ENCODE results near the gene GATA3.

The GATA3 gene

DNA sequence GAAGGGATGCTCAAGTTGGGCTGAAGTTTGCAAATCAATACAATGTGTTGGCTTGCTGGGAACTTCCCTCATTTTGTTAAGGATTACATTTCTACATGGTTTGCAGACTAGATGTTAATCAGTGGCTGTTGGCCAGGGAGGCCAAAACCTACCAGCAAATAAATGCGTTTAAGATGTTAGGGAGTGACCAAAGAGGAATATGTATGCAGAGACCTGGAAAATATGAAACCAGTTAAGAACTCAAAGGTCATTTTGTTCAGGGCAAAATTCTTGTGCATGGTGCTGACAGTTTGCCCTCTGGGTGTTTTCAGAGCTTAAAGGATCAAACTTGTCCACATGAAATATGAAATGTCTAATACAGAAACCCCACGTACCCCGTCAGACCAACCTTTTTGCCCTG is 30.3 kb downstream of the GATA3 start:
- no peak for TF ChIP-seq ZFX (IDR thresholded peaks at IDR 0.05)
- TF ChIP-seq, protein P1, sequence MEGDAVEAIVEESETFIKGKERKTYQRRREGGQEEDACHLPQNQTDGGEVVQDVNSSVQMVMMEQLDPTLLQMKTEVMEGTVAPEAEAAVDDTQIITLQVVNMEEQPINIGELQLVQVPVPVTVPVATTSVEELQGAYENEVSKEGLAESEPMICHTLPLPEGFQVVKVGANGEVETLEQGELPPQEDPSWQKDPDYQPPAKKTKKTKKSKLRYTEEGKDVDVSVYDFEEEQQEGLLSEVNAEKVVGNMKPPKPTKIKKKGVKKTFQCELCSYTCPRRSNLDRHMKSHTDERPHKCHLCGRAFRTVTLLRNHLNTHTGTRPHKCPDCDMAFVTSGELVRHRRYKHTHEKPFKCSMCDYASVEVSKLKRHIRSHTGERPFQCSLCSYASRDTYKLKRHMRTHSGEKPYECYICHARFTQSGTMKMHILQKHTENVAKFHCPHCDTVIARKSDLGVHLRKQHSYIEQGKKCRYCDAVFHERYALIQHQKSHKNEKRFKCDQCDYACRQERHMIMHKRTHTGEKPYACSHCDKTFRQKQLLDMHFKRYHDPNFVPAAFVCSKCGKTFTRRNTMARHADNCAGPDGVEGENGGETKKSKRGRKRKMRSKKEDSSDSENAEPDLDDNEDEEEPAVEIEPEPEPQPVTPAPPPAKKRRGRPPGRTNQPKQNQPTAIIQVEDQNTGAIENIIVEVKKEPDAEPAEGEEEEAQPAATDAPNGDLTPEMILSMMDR (conservative IDR thresholded peaks at IDR 0.05) = no peak
- no peak overlapping the region for H3K27ac ChIP-seq

DNA sequence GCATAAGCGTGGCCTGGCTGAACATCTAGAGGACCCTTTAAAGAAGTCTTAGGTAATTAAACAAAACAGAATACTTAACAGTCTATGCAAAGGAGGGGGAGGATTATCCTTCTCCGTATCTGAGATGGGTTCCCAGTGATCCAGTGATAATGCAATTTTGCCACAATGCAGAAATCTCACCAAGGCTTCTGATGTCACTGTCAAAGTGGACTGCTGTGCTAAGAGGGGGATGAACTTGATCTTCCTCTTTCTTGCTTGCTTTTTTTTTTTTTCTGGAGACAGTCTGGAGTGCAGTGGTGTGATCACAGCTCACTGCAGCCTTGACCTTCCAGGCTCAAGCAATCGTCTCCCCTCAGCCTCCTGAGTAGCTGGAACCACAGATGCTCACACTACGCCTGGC is 30.8 kb downstream of the GATA3 start:
- TF ChIP-seq ZFX (IDR thresholded peaks at IDR 0.05) = no peak
- TF ChIP-seq, protein P1 (conservative IDR thresholded peaks at IDR 0.05) = no peak
- H3K27ac ChIP-seq = no peak overlapping the region

DNA sequence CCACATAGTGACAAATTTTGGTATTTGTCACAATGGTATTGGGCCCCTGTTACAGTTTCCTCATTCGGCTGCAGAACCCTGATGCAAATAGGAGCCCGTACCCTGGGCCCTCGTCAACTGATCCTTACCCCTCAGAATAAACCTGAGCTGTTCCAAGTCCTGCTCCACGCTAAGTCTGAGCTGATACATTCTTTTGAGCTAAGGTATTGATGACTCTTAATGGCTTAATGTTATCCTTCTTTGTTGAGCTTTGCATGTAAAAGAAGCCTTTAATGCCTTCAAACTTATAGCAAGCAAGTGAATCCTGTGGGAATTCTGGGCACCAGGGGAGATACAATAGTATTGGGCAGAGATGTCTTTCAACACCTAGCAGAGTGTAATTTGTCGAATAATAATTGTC is 31.8 kb downstream of the GATA3 start:
- H3K27ac ChIP-seq = no peak overlapping the region
- no peak for TF ChIP-seq ZFX (IDR thresholded peaks at IDR 0.05)
- TF ChIP-seq, protein P1 (conservative IDR thresholded peaks at IDR 0.05) = no peak

DNA sequence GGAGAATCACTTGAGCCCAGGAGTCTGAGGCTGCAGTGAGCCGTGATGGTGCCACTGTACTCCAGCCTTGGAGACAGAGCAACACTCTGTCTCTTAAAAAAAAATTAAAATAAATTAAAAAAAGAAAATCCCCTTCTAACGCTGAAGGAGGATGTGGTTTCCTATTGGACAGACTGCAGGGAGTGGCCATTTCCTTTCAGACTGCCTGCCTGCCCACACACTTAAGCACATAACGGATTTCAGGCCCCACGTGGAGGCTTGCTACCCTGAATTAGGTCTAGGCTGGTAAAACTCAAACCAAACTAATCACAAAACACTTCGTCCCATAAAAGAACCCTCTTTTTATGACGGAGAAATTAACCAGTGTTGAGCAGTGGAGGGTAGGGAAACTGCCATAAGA is 34.0 kb downstream of the GATA3 start:
- H3K27ac ChIP-seq = no peak overlapping the region
- no peak for TF ChIP-seq ZFX (IDR thresholded peaks at IDR 0.05)
- TF ChIP-seq, protein P1 (conservative IDR thresholded peaks at IDR 0.05) = no peak

DNA sequence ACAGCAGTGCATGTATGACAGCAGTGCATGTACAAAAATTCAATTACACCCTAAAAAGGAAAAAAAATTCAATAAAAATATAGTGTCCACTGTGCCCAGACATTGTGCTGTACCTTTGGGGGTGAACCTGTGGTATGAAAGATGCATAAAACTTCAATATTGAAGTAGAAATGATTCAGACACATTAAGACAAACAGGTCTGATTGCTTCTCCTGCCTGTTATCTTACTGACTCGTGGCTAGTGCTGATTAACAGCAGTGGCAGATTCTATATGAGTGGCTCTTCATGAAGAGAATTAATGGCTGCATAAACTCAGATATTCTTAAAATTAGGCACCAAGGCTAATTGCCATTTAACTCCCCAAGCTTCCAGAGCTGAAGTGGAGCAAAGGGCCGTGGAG is 37.9 kb downstream of the GATA3 start:
- TF ChIP-seq, protein P1 (conservative IDR thresholded peaks at IDR 0.05) = no peak
- TF ChIP-seq ZFX (IDR thresholded peaks at IDR 0.05) = no peak
- H3K27ac ChIP-seq = no peak overlapping the region

DNA sequence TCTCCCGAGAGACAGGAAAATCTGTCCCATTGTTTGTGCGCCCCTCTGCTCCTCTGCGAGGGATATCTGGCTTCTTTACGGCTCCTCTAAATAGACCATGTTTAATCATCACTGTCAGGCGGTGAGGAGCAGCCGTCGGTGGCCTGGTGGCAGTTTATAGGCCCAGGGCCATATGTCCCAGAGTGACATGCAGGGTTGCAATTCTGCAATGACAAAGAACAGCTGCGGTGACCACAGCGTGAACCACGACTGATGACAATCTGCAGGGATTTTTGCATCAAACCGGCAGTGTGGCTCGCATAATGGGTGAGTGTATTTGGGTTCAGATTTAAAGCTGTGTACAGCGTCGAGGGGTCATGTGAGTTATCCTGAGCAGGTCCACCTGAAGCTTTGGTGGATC is 41.5 kb downstream of the GATA3 start:
- no peak for TF ChIP-seq ZFX (IDR thresholded peaks at IDR 0.05)
- TF ChIP-seq, protein P1 (conservative IDR thresholded peaks at IDR 0.05) = no peak
- no peak overlapping the region for H3K27ac ChIP-seq

DNA sequence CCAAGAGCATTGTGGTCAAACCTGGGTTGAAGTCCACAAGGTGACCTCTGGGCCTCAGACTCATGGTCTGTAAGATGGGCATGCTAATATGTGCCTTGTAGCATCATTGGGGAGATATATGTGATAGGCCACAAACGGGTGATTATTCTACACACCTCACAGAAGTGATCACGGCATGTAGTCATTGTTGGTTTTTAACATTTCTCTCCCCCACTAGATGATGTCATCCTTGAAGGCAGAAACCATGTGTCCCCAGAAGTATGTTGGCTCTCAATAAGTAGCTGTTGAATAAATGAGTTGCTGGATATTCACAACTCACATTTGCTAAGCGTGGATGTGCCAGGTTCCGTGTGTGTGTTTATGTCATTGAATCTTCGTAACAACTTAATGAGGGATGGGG is 42.4 kb downstream of the GATA3 start:
- TF ChIP-seq, protein P1 (conservative IDR thresholded peaks at IDR 0.05) = no peak
- TF ChIP-seq ZFX (IDR thresholded peaks at IDR 0.05) = no peak

More for the DNA sequence above, 42.4 kb downstream of the GATA3 start:
- H3K27ac ChIP-seq = no peak overlapping the region
